A549 (cell line): ENCODE data around the gene USP25. TPM values are rescaled to one million over a fixed set of nuclear protein-coding genes. Genes with fewer than 3 reads are reported as not detected.

Experiments
- ATAC-seq, 2 experiments: fragments of 200-7000 bp in 1 of 2; fragments of >200 bp in 1 of 2; cut with Nextera tagmentation in 1 of 2; cut with Tn5 transposase in 1 of 2; 3 replicates each; pipeline versions ENCODE4 v1.8.0 to v1.9.1; 2018 to 2020; ENCODE audit warnings: mild to moderate bottlenecking in 1 of 2, moderate library complexity in 1 of 2
- CTCF ChIA-PET: fragments of 300-600 bp; sonication (Branson Sonifier 250); formaldehyde crosslinking; extraction: SDS; loops from one replicate; lab custom pipeline; 2021; ENCODE audit warnings: antibody characterized with exemption, inconsistent platforms; lab: Yijun Ruan, JAX
- POLR2A ChIA-PET: fragments of 350-600 bp; formaldehyde crosslinking; extraction: SDS; loops from one replicate; lab custom pipeline; 2021; ENCODE audit warnings: antibody characterized with exemption, inconsistent platforms; lab: Yijun Ruan, JAX
- DNase-seq, 2 experiments: peaks; one replicate each; pipeline versions ENCODE4 v3.0.0 to v3.0.0-alpha.2; 2011 to 2016; ENCODE audit warnings: low read depth in 1 of 2, low spot score in 1 of 2
- FAIRE-seq: peaks from 2 replicates; lab custom pipeline; 2011; peaks lifted over from hg19 to GRCh38; lab: Jason Lieb, UNC
- H3K27ac ChIP-seq, 2 experiments: fragments of >200 bp; sonication (Bioruptor Twin); formaldehyde crosslinking; 3 replicates each; pipeline ENCODE4 v1.5.1; 2016 to 2017
- H3K4me1 ChIP-seq: fragments of >200 bp; sonication (Bioruptor Twin); formaldehyde crosslinking; 3 replicates; pipeline ENCODE4 v1.6.1; 2016
- H3K4me2 ChIP-seq: fragments of >200 bp; sonication (Bioruptor Twin); formaldehyde crosslinking; 3 replicates; pipeline ENCODE4 v1.6.1; 2016
- H3K4me3 ChIP-seq: fragments of >200 bp; sonication (Bioruptor Twin); formaldehyde crosslinking; 3 replicates; pipeline ENCODE4 v1.5.1; 2016
- H3K9me3 ChIP-seq: fragments of >200 bp; sonication (Bioruptor Twin); formaldehyde crosslinking; 3 replicates; pipeline ENCODE4 v1.6.1; 2016
- ATOH8 ChIP-seq: fragments of 250-450 bp; sonication (Bioruptor Pico); IDR thresholded peaks from 2 replicates; pipeline ENCODE4 v1.5.0; 2020; ENCODE audit warnings: low read depth, mild to moderate bottlenecking, moderate library complexity
- CTCF ChIP-seq: fragments of >200 bp; sonication (Bioruptor Twin); formaldehyde crosslinking; IDR thresholded peaks from 3 replicates; pipeline ENCODE4 v1.5.1; 2016
- E2F6 ChIP-seq: IDR thresholded peaks from 2 replicates; pipeline ENCODE4 v1.6.1; 2012; ENCODE audit warnings: low read depth, borderline replicate concordance
- EHF ChIP-seq: fragments of 250-450 bp; sonication (Bioruptor Pico); IDR thresholded peaks from 2 replicates; pipeline ENCODE4 v1.5.0; 2020; ENCODE audit warnings: mild to moderate bottlenecking
- EHMT2 ChIP-seq: fragments of 200-600 bp; sonication (generic); IDR thresholded peaks from 2 replicates; pipeline ENCODE4 v1.6.1; 2016; ENCODE audit warnings: antibody characterized with exemption, low read depth, mild to moderate bottlenecking, moderate library complexity
- ELK1 ChIP-seq: fragments of 150-350 bp; IDR thresholded peaks from 2 replicates; pipeline ENCODE4 v1.6.1; 2014; ENCODE audit warnings: low read depth, mild to moderate bottlenecking, low read length
- EP300 ChIP-seq, 2 experiments: fragments of >200 bp; sonication (Bioruptor Twin); formaldehyde crosslinking; IDR thresholded peaks; 2 replicates in 1 of 2; 3 replicates in 1 of 2; pipeline ENCODE4 v1.6.1; 2016 to 2017
- HDAC2 ChIP-seq: fragments of 200-600 bp; sonication (generic); IDR thresholded peaks from 2 replicates; pipeline ENCODE4 v1.6.1; 2016
- HES2 ChIP-seq: fragments of >200 bp; sonication (Bioruptor Twin); formaldehyde crosslinking; IDR thresholded peaks from 2 replicates; pipeline ENCODE4 v1.6.1; 2016
- JUNB ChIP-seq: fragments of >200 bp; sonication (Bioruptor Twin); formaldehyde crosslinking; IDR thresholded peaks from 2 replicates; pipeline ENCODE4 v1.6.1; 2016
- KDM5A ChIP-seq: fragments of 200-600 bp; sonication (generic); IDR thresholded peaks from 2 replicates; pipeline ENCODE4 v1.6.1; 2016; ENCODE audit warnings: antibody characterized with exemption, mild to moderate bottlenecking
- REST ChIP-seq: fragments of 200-600 bp; sonication (generic); IDR thresholded peaks from 2 replicates; pipeline ENCODE4 v1.6.1; 2016; ENCODE audit warnings: antibody characterized with exemption, mild to moderate bottlenecking, moderate library complexity
- SREBF2 ChIP-seq: fragments of 450-650 bp; IDR thresholded peaks from 2 replicates; pipeline ENCODE4 v1.6.1; 2014; ENCODE audit warnings: mild to moderate bottlenecking, moderate library complexity
- ZC3H11A ChIP-seq: fragments of 450-650 bp; IDR thresholded peaks from 2 replicates; pipeline ENCODE4 v1.6.1; 2014; ENCODE audit warnings: antibody characterized with exemption, mild to moderate bottlenecking
- WGBS: methylation state at CpG from one replicate; pipeline ENCODE4 v1.1.6; 2017; ENCODE audit errors: missing lambda C conversion rate; 5-methylcytosine and 5-hydroxymethylcytosine counted together
- polyA plus RNA-seq, 4 experiments: library from polyadenylated mRNA; depleted of rRNA in 3 of 4; stranded (reverse); fragments of >200 nt; fragmentation: RNase III in 1 of 4; extraction: RNeasy Plus Mini Kit Qiagen cat#74134 plus additional on column Dnase treatment in 1 of 4; gene quantifications; 2 replicates in 3 of 4; 3 replicates in 1 of 4; pipeline ENCODE4 v1.2.3, GENCODE V29; 2011 to 2017

The USP25 gene
- polyA plus RNA-seq, 2 of the 4 experiments (the other 2 are of a cell fraction) = 15.3 to 33.5 TPM

- POLR2A ChIA-PET = no interaction called here
- FAIRE-seq = no peak
- CTCF ChIA-PET = no interaction called here
Measured at GRCh38 chr21:15713412-15713811, 16.4 kb upstream of the USP25 start.

GRCh38 chr21:15718711-15719110, 11.1 kb upstream of the USP25 start:
- TF ChIP-seq REST (peak; percentile 56; the same call in 1 of the 2 replicates), ATOH8 (CRISPR knock-in tag) (no peak), E2F6 (no peak)
- Histone ChIP-seq H3K4me2 (no peak overlapping the region), H3K4me3 (no peak overlapping the region), H3K4me1 (peaks cover 6% of the 10 kb centered on the region; the same call in 2 of the 3 replicates), H3K27ac (no peak overlapping the region), H3K9me3 (no peaks in the 10 kb centered on the region)
- DNase-seq = no peak
- ATAC-seq = no peak
- POLR2A ChIA-PET = no interaction called here
- CTCF ChIA-PET = no interaction called here
- no peak for FAIRE-seq

More at GRCh38 chr21:15713412-15713811, 16.4 kb upstream of the USP25 start:
- H3K9me3 ChIP-seq = no peaks in the 10 kb centered on the region
- ATAC-seq (no peak), DNase-seq (no peak)
- H3K27ac ChIP-seq = no peak overlapping the region
- H3K4me2 ChIP-seq = no peak overlapping the region
- H3K4me1 ChIP-seq = peaks cover 10% of the 10 kb centered on the region
- 96% methylated on average over 1 of the region's 1 CpG for WGBS
- H3K4me3 ChIP-seq = no peak overlapping the region
- no peak for TF ChIP-seq JUNB
- TF ChIP-seq ZC3H11A = no peak
- TF ChIP-seq SREBF2 = no peak
- TF ChIP-seq EHF = no peak

GRCh38 chr21:15719976-15720375, 9.8 kb upstream of the USP25 start:
- TF ChIP-seq SREBF2 (no peak), ELK1 (no peak), KDM5A (no peak), EP300 (IDR thresholded peaks at IDR 0.05) (no peak), EHMT2 (no peak), CTCF (no peak), HES2 (no peak), ZC3H11A (no peak), HDAC2 (no peak)
- ATAC-seq (no peak), FAIRE-seq (no peak), DNase-seq (no peak)
- Histone ChIP-seq H3K4me1 (no peaks in the 10 kb centered on the region), H3K9me3 (no peaks in the 10 kb centered on the region), H3K4me2 (no peak overlapping the region), H3K27ac (no peak overlapping the region), H3K4me3 (no peak overlapping the region)
- POLR2A ChIA-PET = no interaction called here
- WGBS = 79% methylated on average over 4 of the region's 4 CpGs
- CTCF ChIA-PET = no interaction called here
